Measurements from ENCODE around the gene C17orf58.

GRCh38 chr17:68011199-68011665 lies 15.0 kb upstream of the C17orf58 start:
- TF ChIP-seq CTCF (IDR thresholded peaks at IDR 0.05) (peak; percentile 92), ZFX (IDR thresholded peaks at IDR 0.05; ENCODE audit: borderline replicate concordance) (no peak)

Data from 22Rv1 (cell line).